ENCODE data around the gene EFNA3.

The EFNA3 gene

GRCh38 chr1:155121249-155121648, 42.6 kb downstream of the EFNA3 start:
- no peak for DNase-seq (ENCODE audit: low read depth)
- TF ChIP-seq CTCF (IDR thresholded peaks at IDR 0.05; ENCODE audit: low read length, missing control alignments): no peak

GRCh38 chr1:155122308-155122707, 43.7 kb downstream of the EFNA3 start:
- TF ChIP-seq CTCF (IDR thresholded peaks at IDR 0.05; ENCODE audit: low read length, missing control alignments): no peak
- DNase-seq (ENCODE audit: low read depth): no peak
- no peak overlapping the region for H3K4me3 ChIP-seq (replicated peaks; ENCODE audit: low read depth, low read length)

More at GRCh38 chr1:155121249-155121648, 42.6 kb downstream of the EFNA3 start:
- H3K4me3 ChIP-seq (replicated peaks; ENCODE audit: low read depth, low read length): no peak overlapping the region

GRCh38 chr1:155123801-155124200, 45.2 kb downstream of the EFNA3 start:
- H3K4me3 ChIP-seq (replicated peaks; ENCODE audit: low read depth, low read length): no peak overlapping the region
- TF ChIP-seq CTCF (IDR thresholded peaks at IDR 0.05; ENCODE audit: low read length, missing control alignments): no peak
- peak; percentile 48 for DNase-seq (ENCODE audit: low read depth)

GRCh38 chr1:155124503-155125463, 46.1 kb downstream of the EFNA3 start:
- DNase-seq (ENCODE audit: low read depth): peak; percentile 66

GRCh38 chr1:155125511-155125945, 46.9 kb downstream of the EFNA3 start:
- H3K4me3 ChIP-seq (replicated peaks; ENCODE audit: low read depth, low read length): no peak overlapping the region
- no peak for DNase-seq (ENCODE audit: low read depth)
- TF ChIP-seq CTCF (IDR thresholded peaks at IDR 0.05; ENCODE audit: low read length, missing control alignments): no peak

More at GRCh38 chr1:155124503-155125463, 46.1 kb downstream of the EFNA3 start:
- TF ChIP-seq CTCF (IDR thresholded peaks at IDR 0.05; ENCODE audit: low read length, missing control alignments): no peak
- no peak overlapping the region for H3K4me3 ChIP-seq (replicated peaks; ENCODE audit: low read depth, low read length)

- DNase-seq (ENCODE audit: low read depth): peak; percentile 48
- TF ChIP-seq CTCF (IDR thresholded peaks at IDR 0.05; ENCODE audit: low read length, missing control alignments): no peak
- peak overlapping the region; percentile 19 for H3K4me3 ChIP-seq (replicated peaks; ENCODE audit: low read depth, low read length)
Measured at GRCh38 chr1:155125946-155126555, 47.4 kb downstream of the EFNA3 start.

Data from fibroblast of pulmonary artery (primary cell).